ENCODE data around the gene SLC24A4.

Gene SLC24A4

GRCh38 chr14:92484132-92484823 is 161.3 kb downstream of the SLC24A4 start:
- DNase-seq, result no peak

GRCh38 chr14:92486881-92487280 is 163.9 kb downstream of the SLC24A4 start:
- no peak for DNase-seq

GRCh38 chr14:92487513-92488133 is 164.7 kb downstream of the SLC24A4 start:
- peak; percentile 38 for DNase-seq

- DNase-seq, result no peak
Observed at GRCh38 chr14:92489394-92490238, 166.7 kb downstream of the SLC24A4 start.

GRCh38 chr14:92490239-92490959 is 167.4 kb downstream of the SLC24A4 start:
- no peak for DNase-seq

GRCh38 chr14:92491782-92492181 is 168.8 kb downstream of the SLC24A4 start:
- no peak for DNase-seq

GRCh38 chr14:92492258-92492657 is 169.3 kb downstream of the SLC24A4 start:
- no peak for DNase-seq

GRCh38 chr14:92493024-92493423 is 170.1 kb downstream of the SLC24A4 start:
- no peak for DNase-seq

GRCh38 chr14:92493492-92493891 is 170.5 kb downstream of the SLC24A4 start:
- DNase-seq, result no peak

GRCh38 chr14:92494512-92494911 is 171.5 kb downstream of the SLC24A4 start:
- peak; percentile 70 for DNase-seq

GRCh38 chr14:92495027-92495426 is 172.1 kb downstream of the SLC24A4 start:
- peak; percentile 91 for DNase-seq

- DNase-seq, result no peak
Observed at GRCh38 chr14:92496191-92496857, 173.4 kb downstream of the SLC24A4 start.

GRCh38 chr14:92497391-92497790 is 174.4 kb downstream of the SLC24A4 start:
- no peak for DNase-seq

- DNase-seq, result no peak
Observed at GRCh38 chr14:92499234-92499633, 176.3 kb downstream of the SLC24A4 start.

GRCh38 chr14:92500491-92500941 is 177.6 kb downstream of the SLC24A4 start:
- DNase-seq, result no peak

- DNase-seq, result no peak
Observed at GRCh38 chr14:92501891-92502351, 179.0 kb downstream of the SLC24A4 start.

- DNase-seq, result no peak
Observed at GRCh38 chr14:92502541-92503286, 179.7 kb downstream of the SLC24A4 start.

- DNase-seq, result no peak
Observed at GRCh38 chr14:92503756-92504491, 181.0 kb downstream of the SLC24A4 start.

GRCh38 chr14:92505826-92506225 is 182.9 kb downstream of the SLC24A4 start:
- DNase-seq, result no peak

GRCh38 chr14:92506231-92506630 is 183.3 kb downstream of the SLC24A4 start:
- DNase-seq, result no peak
